Measurements from ENCODE around the gene GIPC1. TPM values are rescaled to one million over a fixed set of nuclear protein-coding genes. Genes with fewer than 3 reads are reported as not detected.

GIPC1 gene
- total RNA-seq, 1 experiment from 2014 or later = 103 TPM

- Histone ChIP-seq H2AFZ (ENCODE audit: low read depth, low read length, poor library complexity, severe bottlenecking) (no peak overlapping the region), H4K20me1 (ENCODE audit: insufficient read depth) (no peaks in the 10 kb centered on the region), H3K4me1 (ENCODE audit: control insufficient read depth in 1 of 2, insufficient read depth in 2 of 2, low read length in 2 of 2) (peaks cover 22 to 40% of the 10 kb centered on the region in 2 experiments; a peak in 3 of 4 replicates), H3K4me3 (replicated peaks in 1 of 2; ENCODE audit: low read depth in 1 of 2, low read length in 2 of 2) (no peak overlapping the region), H3K79me2 (ENCODE audit: insufficient read depth, low read length) (peaks cover 8% of the 10 kb centered on the region; the same call in 1 of the 2 replicates), H3K36me3 (ENCODE audit: control insufficient read depth in 1 of 2, insufficient read depth in 2 of 2, low read length in 2 of 2) (peaks cover 9 to 19% of the 10 kb centered on the region in 2 experiments; a peak in 3 of 4 replicates), H3K9ac (ENCODE audit: low read length) (no peak overlapping the region), H3K27me3 (ENCODE audit: insufficient read depth, low read length) (no peaks in the 10 kb centered on the region), H3K9me3 (ENCODE audit: control insufficient read depth in 1 of 2, insufficient read depth in 1 of 2, low read depth in 1 of 2, low read length in 2 of 2) (no peaks in the 10 kb centered on the region), H3K4me2 (ENCODE audit: low read length) (no peak overlapping the region), H3K27ac (ENCODE audit: low read depth, low read length) (peak overlapping the region; percentile 37; the same call in 1 of the 2 replicates), H3K9me2 (ENCODE audit: insufficient read depth) (no peaks in the 10 kb centered on the region)
- BruUV-seq (replicated peaks) = no TSS peak
- ChIA-PET POLR2A (no interaction called here), RAD21 (ENCODE audit: low non-redundant PET in 1 of 2, low total read pairs in 2 of 2, uncharacterized antibody in 2 of 2, unreplicated experiment in 2 of 2) (no interaction called here), CTCF (interaction anchor here (0.9 to 2.9 kb wide), 6 partner anchors 10 to 343 kb away, joined by 3 to 14 read pairs (median 4); partner anchors contain the start of genes ASF1B and GIPC1)
- intact Hi-C loops (cut with micrococcal nuclease) = no loop called here
- no peak for ATAC-seq
- TF ChIP-seq ZNF274 (IDR thresholded peaks at IDR 0.05; ENCODE audit: low read depth, low read length) = no peak
- TF ChIP-seq CBX3 (IDR thresholded peaks at IDR 0.05; ENCODE audit: low read depth) = no peak
- no peak for TF ChIP-seq YY1 (IDR thresholded peaks at IDR 0.05; ENCODE audit: extremely low read depth, insufficient replicate concordance, low read depth, low read length)
- no peak for TF ChIP-seq SRF (IDR thresholded peaks at IDR 0.05; ENCODE audit: low read depth)
- no peak for TF ChIP-seq ZBTB33 (IDR thresholded peaks at IDR 0.05; ENCODE audit: extremely low read depth, insufficient replicate concordance, low read length)
- no peak for TF ChIP-seq SP1 (IDR thresholded peaks at IDR 0.05; ENCODE audit: low read depth)
- DNase-seq (ENCODE audit: low read depth, low spot score) = no peak
Measured at GRCh38 chr19:14479309-14479974, 16.5 kb downstream of the GIPC1 start.

Measured in HCT116 (cell line).